HL-60 (cell line): ENCODE results near the gene PLAAT3.

Experiments
- DNase-seq, 2 experiments: peaks; one replicate each; pipeline ENCODE4 v3.0.0-alpha.2; 2010 to 2020; ENCODE audit warnings: low read depth in 1 of 2, low spot score in 1 of 2
- H3K27ac ChIP-seq: fragments of 250-450 bp; sonication (Bioruptor Pico); replicated peaks from 2 replicates; pipeline ENCODE4 v1.5.1; 2020; ENCODE audit warnings: mild to moderate bottlenecking, moderate library complexity
- H3K27me3 ChIP-seq: fragments of 250-450 bp; sonication (Bioruptor Pico); 2 replicates; pipeline ENCODE4 v1.5.1; 2021; ENCODE audit warnings: mild to moderate bottlenecking, moderate library complexity; ENCODE audit not compliant: insufficient read depth, poor library complexity, severe bottlenecking
- H3K4me3 ChIP-seq: replicated peaks from 2 replicates; pipeline ENCODE4 v1.5.1; 2011; ENCODE audit warnings: mild to moderate bottlenecking, control low read depth, low read length; ENCODE audit not compliant: insufficient read depth
- GABPA ChIP-seq: IDR thresholded peaks from 2 replicates; pipeline ENCODE4 v1.6.1; 2012; ENCODE audit warnings: low read depth
- POLR2AphosphoS5 ChIP-seq: IDR thresholded peaks from 2 replicates; pipeline ENCODE4 v1.6.1; 2012; ENCODE audit warnings: low read depth
- SPI1 ChIP-seq: IDR thresholded peaks from 2 replicates; pipeline ENCODE4 v1.6.1; 2012; ENCODE audit warnings: low read depth, mild to moderate bottlenecking, borderline replicate concordance
- TF ChIP-seq, protein P1 (sequence below): IDR thresholded peaks from one replicate; pipeline ENCODE4 v1.5.1; 2011; ENCODE audit warnings: low read length, control low read depth, inconsistent platforms; ENCODE audit not compliant: insufficient read depth
- TF ChIP-seq, protein P2 (sequence below): IDR thresholded peaks from 2 replicates; pipeline ENCODE4 v1.6.1; 2012; ENCODE audit warnings: low read depth; ENCODE audit not compliant: insufficient replicate concordance

The PLAAT3 gene

DNA sequence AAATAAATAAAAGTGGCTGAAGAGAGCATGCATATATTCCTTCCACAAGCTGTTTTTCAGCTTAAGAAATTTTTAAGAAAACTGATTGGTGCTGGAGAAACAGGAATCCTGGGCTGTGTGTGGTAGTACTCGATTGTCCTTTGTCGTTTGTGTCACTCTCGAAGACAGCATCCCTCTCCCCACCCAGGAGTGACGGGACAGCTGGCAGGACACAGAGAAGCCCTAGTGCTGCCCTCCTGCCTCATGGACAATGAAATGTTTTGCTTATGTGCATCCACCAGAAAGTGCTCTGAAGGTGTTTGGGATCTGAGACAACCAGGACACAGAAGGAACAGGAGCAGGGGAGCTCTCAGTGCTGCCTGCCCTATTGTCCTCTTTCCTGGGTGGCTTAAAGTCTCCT lies 64.8 kb downstream of the PLAAT3 start:
- H3K4me3 ChIP-seq, result no peak overlapping the region
- no peaks in the 10 kb centered on the region for H3K27me3 ChIP-seq
- no peak overlapping the region for H3K27ac ChIP-seq
- TF ChIP-seq, protein P1, sequence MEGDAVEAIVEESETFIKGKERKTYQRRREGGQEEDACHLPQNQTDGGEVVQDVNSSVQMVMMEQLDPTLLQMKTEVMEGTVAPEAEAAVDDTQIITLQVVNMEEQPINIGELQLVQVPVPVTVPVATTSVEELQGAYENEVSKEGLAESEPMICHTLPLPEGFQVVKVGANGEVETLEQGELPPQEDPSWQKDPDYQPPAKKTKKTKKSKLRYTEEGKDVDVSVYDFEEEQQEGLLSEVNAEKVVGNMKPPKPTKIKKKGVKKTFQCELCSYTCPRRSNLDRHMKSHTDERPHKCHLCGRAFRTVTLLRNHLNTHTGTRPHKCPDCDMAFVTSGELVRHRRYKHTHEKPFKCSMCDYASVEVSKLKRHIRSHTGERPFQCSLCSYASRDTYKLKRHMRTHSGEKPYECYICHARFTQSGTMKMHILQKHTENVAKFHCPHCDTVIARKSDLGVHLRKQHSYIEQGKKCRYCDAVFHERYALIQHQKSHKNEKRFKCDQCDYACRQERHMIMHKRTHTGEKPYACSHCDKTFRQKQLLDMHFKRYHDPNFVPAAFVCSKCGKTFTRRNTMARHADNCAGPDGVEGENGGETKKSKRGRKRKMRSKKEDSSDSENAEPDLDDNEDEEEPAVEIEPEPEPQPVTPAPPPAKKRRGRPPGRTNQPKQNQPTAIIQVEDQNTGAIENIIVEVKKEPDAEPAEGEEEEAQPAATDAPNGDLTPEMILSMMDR, result no peak
- TF ChIP-seq POLR2AphosphoS5 (no peak), SPI1 (no peak), GABPA (no peak)
- TF ChIP-seq, protein P2, sequence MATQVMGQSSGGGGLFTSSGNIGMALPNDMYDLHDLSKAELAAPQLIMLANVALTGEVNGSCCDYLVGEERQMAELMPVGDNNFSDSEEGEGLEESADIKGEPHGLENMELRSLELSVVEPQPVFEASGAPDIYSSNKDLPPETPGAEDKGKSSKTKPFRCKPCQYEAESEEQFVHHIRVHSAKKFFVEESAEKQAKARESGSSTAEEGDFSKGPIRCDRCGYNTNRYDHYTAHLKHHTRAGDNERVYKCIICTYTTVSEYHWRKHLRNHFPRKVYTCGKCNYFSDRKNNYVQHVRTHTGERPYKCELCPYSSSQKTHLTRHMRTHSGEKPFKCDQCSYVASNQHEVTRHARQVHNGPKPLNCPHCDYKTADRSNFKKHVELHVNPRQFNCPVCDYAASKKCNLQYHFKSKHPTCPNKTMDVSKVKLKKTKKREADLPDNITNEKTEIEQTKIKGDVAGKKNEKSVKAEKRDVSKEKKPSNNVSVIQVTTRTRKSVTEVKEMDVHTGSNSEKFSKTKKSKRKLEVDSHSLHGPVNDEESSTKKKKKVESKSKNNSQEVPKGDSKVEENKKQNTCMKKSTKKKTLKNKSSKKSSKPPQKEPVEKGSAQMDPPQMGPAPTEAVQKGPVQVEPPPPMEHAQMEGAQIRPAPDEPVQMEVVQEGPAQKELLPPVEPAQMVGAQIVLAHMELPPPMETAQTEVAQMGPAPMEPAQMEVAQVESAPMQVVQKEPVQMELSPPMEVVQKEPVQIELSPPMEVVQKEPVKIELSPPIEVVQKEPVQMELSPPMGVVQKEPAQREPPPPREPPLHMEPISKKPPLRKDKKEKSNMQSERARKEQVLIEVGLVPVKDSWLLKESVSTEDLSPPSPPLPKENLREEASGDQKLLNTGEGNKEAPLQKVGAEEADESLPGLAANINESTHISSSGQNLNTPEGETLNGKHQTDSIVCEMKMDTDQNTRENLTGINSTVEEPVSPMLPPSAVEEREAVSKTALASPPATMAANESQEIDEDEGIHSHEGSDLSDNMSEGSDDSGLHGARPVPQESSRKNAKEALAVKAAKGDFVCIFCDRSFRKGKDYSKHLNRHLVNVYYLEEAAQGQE, result no peak
- no peak for DNase-seq

DNA sequence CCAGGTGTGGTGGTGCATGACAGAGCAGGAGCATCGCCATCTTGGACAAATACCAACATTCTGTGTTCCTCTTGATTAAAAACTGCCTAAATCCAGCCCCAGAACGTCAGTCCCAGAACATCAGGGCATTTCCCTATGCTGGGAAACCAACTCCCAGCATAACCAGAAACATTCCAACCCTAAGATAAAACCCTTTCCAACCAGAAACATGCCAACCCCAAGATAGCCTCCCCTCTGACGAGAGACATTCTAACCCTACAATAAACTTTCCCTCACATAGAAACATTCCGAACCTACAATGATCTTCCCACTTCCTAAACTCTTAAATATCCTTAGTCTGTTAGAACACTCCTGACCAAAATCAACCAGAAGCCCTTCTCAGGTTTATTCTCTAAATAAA lies 66.1 kb downstream of the PLAAT3 start:
- TF ChIP-seq, protein P2, result no peak
- TF ChIP-seq SPI1, result no peak
- TF ChIP-seq, protein P1, result no peak
- no peak for TF ChIP-seq GABPA
- TF ChIP-seq POLR2AphosphoS5, result no peak
- Histone ChIP-seq H3K27ac (no peak overlapping the region), H3K4me3 (no peak overlapping the region), H3K27me3 (no peaks in the 10 kb centered on the region)
- DNase-seq, result no peak

DNA sequence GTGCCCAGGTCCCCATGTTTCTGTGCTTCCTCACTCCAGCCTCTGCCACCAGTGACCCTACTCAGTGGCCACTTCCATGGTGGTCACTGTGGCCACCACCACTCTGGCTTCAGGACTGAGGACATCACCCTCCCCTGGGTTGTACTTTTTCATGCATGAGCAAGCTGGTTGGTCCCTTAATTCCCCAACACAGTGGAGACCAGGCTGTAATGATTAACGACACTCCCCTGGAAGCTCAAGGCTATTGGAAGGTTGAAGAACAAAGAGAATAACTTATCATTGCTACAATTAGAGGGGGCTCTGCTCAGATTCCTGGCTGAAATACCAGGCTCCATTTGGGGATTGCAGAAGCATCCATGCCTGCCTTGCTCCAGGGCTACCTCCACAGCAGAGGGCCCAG lies 67.2 kb downstream of the PLAAT3 start:
- TF ChIP-seq POLR2AphosphoS5, result no peak
- no peak for TF ChIP-seq SPI1
- TF ChIP-seq, protein P2, result no peak
- no peak for TF ChIP-seq GABPA
- TF ChIP-seq, protein P1, result no peak
- no peak for DNase-seq

More for the DNA sequence above, 67.2 kb downstream of the PLAAT3 start:
- H3K27ac ChIP-seq, result no peak overlapping the region
- no peaks in the 10 kb centered on the region for H3K27me3 ChIP-seq
- no peak overlapping the region for H3K4me3 ChIP-seq
